ENCODE data around the gene C1QBP. TPM values are rescaled to one million over a fixed set of nuclear protein-coding genes. Genes with fewer than 3 reads are reported as not detected.

The C1QBP gene
- total RNA-seq = 239 and 334 TPM in 2 replicates

GRCh38 chr17:5438716-5439445, at the start of gene C1QBP:
Gene C1QBP (minus strand): TSS chr17:5439155. CDS start chr17:5439073, 82 bp downstream.

GRCh38 chr17:5486206-5487124, 47.5 kb upstream of the C1QBP start, which contains the start of gene MIS12:
Gene MIS12 (plus strand): TSS chr17:5486566. CDS start chr17:5488863, 2,297 bp downstream.

GRCh38 chr17:5485270-5486205, 46.6 kb upstream of the C1QBP start, which contains the start of gene DERL2:
Gene DERL2 (minus strand): TSS chr17:5486178. CDS start chr17:5486161, 17 bp downstream.

GRCh38 chr17:5419959-5420653, 18.8 kb downstream of the C1QBP start, which contains the start of gene RPAIN:
Gene RPAIN (plus strand): TSS chr17:5420182. CDS start chr17:5420211, 29 bp downstream.

GRCh38 chr17:5419356-5419958, 19.5 kb downstream of the C1QBP start, which contains the start of gene NUP88:
Gene NUP88 (minus strand): TSS chr17:5419662. CDS start chr17:5419650, 12 bp downstream.

Other genes starting within 250 kb of the C1QBP start
- gene ZNF594, start 247.3 kb downstream of the C1QBP start, total RNA-seq = 3.2 and 4.9 TPM in 2 replicates
- gene SCIMP, start 204.3 kb downstream of the C1QBP start, total RNA-seq = not detected in 2 replicates
- 39.8 and 47.9 TPM in 2 replicates for gene RABEP1, start 156.9 kb downstream of the C1QBP start, total RNA-seq
- gene NUP88, start 19.5 kb downstream of the C1QBP start, total RNA-seq = 85.7 and 116 TPM in 2 replicates
- gene RPAIN, start 19.0 kb downstream of the C1QBP start, total RNA-seq = 53.2 and 57.1 TPM in 2 replicates
- 14.1 and 14.4 TPM in 2 replicates for gene DHX33, start 29.8 kb upstream of the C1QBP start, total RNA-seq
- gene DERL2, start 47.0 kb upstream of the C1QBP start, total RNA-seq = 20.0 and 22.0 TPM in 2 replicates
- gene MIS12, start 47.4 kb upstream of the C1QBP start, total RNA-seq = 14.1 and 14.5 TPM in 2 replicates
- 18.2 and 21.2 TPM in 2 replicates for gene NLRP1, start 145.4 kb upstream of the C1QBP start, total RNA-seq